NOMO-1 treated with dmso at 0.1 percent for 144 hours (cell line): ENCODE measurements around the gene TUB.
A peak's percentile ranks its signal among the peaks of the same experiment; 100 is the strongest.

Source experiments
- DNase-seq: peaks from one replicate; lab custom pipeline; 2025; ENCODE audit not compliant: unreplicated experiment; lab: John Stamatoyannopoulos, UW

Gene TUB, protein sequence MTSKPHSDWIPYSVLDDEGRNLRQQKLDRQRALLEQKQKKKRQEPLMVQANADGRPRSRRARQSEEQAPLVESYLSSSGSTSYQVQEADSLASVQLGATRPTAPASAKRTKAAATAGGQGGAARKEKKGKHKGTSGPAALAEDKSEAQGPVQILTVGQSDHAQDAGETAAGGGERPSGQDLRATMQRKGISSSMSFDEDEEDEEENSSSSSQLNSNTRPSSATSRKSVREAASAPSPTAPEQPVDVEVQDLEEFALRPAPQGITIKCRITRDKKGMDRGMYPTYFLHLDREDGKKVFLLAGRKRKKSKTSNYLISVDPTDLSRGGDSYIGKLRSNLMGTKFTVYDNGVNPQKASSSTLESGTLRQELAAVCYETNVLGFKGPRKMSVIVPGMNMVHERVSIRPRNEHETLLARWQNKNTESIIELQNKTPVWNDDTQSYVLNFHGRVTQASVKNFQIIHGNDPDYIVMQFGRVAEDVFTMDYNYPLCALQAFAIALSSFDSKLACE

DNA sequence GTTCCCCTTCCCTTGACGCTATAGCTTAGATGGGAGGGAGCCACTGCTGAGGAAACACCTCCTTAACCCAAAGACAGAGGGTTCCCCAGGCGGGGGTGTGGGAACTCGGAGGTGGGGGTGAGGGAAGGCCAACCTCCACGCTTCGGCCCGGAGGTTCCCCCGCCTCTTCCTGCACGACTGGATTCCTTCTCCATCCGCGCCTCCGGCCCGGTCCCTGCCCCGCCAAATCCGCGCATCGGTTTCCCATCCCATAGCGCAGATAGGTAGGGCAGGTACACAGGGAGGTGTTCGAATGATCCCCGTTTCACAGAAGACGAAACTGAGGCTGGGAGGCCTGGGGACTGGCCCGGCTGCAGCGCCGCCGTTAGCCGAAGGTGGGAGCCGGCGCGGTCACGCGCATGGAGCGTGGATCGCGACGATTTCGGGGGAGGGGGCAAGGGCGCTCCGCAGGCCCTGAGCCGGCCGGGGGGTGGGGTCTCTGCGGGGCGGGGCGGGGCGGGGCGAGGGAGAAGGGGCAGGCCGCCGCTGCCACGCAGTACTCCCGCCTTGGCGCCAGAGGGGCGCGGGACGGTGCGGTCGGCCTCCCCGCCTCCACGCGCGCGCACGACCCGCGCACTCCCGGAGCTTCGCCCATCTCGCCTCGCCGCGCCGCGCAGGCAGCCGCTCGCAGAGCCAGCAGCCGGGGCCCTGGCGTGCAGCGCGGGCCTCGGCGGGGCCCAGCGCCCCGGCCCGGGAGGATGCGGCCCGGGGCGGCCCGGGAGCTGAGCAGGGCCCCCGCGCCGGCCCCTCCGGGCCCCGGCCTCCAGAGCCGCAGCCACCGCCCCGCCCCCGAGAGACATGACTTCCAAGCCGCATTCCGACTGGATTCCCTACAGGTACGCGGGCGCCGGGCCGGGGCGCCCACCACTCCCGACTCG, at the start of gene TUB:
Gene TUB, plus strand, starts transcription at position 538 of the 917 bp plus-strand sequence. Its CDS starts 300 bp downstream, at position 838.
- no peak for DNase-seq

GRCh38 chr11:8031248-8032115, 49.5 kb upstream of the TUB start:
- DNase-seq, result no peak

DNA sequence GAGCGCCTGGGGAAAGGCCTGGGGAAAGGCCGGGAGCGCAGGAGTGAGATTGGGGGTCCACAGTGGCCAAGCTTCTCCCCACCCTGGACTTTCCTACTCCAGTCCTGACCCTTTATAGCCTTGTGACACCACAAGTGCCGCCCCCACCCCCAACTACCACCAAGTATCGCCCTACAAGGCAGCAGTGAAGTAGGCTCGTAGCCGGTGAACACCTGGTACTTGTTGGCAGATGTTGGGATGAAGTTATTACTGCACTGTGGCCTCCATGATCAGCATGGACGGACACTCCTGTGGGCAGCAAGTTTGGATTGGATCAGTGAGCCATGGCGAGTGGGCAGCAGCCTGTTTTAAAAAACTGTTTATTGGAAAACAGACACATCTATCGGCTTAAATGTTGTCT, 48.9 kb upstream of the TUB start:
- no peak for DNase-seq

GRCh38 chr11:8032576-8033304, 48.3 kb upstream of the TUB start:
- DNase-seq, result no peak

GRCh38 chr11:8033305-8034105, 47.5 kb upstream of the TUB start:
- peak; percentile 30 for DNase-seq

GRCh38 chr11:8034106-8034585, 46.9 kb upstream of the TUB start:
- no peak for DNase-seq

- no peak for DNase-seq
Observed at GRCh38 chr11:8034604-8035190, 46.3 kb upstream of the TUB start.

GRCh38 chr11:8035200-8035855, 45.7 kb upstream of the TUB start:
- no peak for DNase-seq

DNA sequence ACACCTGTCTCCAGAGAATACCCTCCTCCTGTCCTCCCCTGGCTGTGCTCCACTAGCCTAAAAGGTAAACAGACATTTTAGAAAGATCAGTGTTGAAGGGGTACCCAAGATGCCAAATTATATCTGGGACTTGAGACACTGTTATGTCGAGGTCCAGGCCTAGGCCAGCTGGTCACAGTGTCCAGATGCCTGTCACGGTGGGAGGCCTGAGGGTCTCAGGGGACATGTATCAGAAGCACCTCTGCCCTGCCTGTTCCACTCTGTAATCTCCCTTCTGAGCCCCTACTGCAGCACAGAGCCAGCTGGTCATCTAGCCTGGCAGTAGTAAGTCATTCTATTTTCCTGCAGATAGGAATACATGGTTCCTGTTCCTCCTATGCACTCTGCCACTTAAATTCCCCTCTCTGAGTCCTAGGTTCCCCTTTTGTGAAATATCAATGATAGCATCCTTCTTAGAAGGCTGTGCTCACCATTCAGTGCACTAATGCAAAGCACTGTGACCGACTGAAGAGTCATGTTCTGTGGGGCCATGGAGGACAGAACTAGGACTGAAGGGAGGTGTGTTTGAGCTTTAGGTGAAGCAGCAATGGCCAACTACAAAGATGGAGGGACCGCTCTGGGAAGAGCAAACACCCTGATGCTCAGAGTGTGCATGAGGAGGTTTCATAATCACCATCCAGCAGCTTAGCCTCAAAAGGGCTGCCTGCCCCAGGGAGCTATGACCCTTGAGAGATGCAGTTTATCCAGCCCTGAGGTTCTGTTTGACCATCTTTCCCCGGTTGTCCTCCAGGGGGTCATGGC, 44.8 kb upstream of the TUB start:
- DNase-seq, result no peak

- DNase-seq, result no peak
Observed at GRCh38 chr11:8036986-8037385, 44.0 kb upstream of the TUB start.

DNA sequence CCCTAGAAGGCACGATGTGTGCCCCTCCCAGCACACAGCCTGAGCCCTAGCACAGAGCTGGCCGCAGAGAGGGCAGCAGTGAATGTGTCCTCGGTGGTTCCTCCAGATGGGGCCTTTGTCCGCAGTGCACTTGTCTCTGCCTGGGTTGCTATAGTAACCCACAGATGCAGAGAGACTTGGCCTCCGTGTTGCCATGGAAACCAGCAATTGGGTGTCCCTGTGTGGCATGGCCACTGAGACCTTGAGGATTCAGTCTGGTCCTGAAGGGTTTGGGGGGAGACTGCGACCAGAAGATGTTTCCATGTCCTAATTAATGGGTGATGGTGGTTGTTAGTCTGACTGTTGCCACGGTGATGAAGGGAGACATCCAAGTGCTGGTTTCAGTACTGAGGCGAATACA, 42.6 kb upstream of the TUB start:
- DNase-seq, result no peak

DNA sequence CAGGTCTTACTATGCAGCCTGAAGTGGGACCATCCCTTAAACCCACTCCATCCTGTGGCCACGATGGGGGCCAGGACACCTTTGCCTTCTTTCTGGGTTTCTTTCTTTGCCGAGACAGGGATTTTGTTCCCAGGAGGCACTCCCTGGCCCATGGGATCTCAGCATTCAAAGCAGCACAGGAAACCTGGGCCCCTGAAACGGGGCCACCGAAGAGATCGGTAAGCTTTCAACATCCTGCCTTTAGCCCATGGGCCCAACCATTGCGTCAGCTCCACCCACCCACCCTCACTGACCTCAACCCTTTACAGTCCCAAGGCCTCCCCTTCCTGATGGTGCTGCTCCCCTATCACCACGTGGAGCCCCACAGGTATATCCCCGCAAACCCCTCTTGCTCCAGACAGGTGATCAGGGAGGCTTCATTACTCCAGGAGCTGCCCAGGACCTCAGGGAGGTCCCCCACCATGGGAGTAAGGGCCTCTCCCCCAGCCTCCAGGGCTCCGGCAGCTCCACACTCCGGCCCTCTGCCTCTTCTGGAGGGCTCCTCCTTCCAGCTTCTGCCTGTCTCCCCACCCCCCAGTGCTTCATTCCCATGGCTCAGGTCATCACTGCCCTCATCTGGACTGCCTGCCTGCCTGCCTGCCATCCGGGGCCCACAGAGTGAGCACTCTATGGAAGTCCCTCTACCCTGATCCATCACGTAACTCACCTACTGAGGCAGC, 42.0 kb upstream of the TUB start:
- DNase-seq, result no peak

GRCh38 chr11:8039530-8040260, 41.3 kb upstream of the TUB start:
- no peak for DNase-seq

DNA sequence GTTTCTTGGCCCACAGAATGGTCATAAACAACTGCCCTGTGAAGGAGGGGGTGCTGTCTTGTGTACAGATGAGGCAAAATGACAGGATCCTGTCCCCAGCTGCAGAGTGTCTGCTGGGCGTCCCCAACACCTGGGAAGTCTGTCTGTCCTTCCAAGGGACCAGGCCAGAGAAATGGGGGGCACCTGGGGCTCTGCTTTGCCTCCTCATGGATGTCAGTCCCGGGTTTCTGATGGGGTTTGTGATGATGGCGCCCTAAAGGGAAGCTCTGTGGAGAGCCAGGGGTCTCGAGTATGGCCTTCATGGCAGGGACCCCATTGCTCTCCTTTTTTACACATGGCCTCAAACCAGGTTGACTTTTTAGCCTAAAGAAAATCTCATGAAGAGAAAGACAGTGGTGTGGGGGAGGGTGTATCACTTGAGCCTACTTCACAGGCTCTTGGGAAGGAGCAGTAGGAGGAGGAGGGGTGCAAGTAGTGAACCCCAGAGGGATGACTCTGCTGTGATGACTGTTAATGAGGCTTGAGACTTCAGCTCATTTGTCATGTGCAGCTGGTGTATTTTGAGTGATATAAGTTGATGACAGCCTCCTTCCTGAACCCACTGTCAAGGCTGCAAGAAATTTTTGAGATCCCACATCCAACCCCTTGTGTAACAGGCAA, 40.6 kb upstream of the TUB start:
- no peak for DNase-seq

DNA sequence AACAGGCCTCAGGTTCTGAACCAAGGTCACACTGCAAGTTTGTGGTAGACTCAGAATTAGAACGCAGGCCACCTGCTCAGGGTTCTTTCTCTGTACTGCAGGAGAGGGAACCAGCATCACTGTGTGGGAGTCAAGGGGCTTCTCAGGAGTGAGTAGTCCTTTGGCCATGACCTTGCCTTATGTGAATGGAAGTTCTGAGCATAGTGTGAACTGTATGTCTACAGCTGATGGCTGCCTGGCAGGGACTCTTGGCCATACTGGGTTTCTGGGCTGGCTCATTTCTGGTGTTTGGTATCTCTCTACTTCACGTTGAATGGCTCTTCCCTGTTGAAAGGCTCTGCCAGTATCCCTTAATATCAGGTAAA, 40.1 kb upstream of the TUB start:
- DNase-seq, result no peak

DNA sequence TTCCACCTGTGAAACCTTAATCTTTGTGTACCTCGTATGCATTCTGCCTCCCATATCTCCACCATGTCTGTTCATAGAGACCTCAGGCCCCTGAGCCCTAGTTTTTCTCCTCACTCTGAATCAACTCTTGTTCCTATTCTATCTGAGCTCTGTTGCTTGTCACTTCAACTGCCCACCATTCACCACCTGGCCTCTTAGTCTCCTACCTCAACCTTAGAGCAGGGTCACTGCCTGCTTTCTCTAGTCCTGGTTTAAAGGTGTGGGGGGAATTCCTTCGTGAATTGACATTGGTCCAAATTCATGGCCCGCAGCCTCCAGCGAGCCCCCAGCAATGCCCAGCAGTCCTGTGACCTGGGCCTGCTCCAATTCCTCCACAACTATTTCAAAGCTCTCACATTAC, 39.4 kb upstream of the TUB start:
- no peak for DNase-seq
